ENCODE data around the gene BMP8B.
"Not testable (repeated sequence)": the region's sequence is repeated elsewhere in the genome, so short reads cannot be mapped to it uniquely, and the experiment has no call there.

Gene BMP8B

DNA sequence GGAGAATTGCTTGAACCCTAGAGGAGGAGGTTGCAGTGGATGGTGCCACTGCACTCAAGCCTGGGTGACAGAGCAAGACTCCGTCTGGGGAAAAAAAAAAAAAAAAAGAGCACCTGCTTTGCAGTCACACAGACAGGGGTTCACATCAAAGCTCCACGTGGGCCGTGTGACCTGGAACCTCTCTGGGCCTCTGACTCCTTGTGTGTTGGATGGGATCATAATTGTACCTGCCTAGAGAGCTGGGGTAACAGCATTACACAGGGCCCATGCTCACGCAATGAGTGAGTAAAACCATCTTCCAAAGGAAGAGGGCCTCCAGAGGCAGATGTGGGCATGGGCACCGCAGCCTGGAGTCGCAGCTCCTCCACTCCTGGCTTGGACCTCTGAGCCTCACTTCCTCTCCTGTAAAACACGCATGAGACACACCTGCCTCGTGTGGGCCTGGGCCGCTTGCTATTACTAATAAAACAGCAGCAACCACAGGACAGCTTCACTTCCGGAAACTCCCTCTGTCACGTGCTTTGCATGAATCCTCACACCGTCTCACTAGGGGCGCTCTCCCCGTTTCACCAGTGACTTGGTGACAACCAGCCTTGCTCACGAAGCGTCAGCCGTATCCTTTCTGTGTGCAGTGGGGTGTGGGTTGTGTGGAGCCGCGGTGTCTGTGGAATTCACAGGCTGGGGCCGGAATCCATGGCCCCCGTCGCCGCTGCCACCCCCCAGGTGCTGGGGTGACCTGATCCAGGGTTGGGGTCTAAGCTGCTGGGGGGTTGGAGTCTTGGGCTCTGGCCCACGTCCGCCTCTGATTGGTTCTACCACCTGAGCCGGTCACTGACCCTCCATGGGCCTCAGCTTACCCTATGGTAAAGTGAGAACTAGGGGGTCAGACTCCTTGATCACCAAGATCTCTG is 10.4 kb upstream of the BMP8B start:
- H3K27ac ChIP-seq (ENCODE audit: insufficient read depth in 1 of 2, low read depth in 1 of 2, low read length in 2 of 2, poor library complexity in 1 of 2, severe bottlenecking in 2 of 2); H3K9me3 ChIP-seq (ENCODE audit: control extremely low read depth in 1 of 5, control insufficient read depth in 4 of 5, insufficient read depth in 2 of 5, low read depth in 1 of 5, low read length in 4 of 5); H3K27me3 ChIP-seq (replicated peaks in 2 of 5; ENCODE audit: control insufficient read depth in 4 of 5, insufficient read depth in 5 of 5, low read length in 4 of 5); POLR2A ChIA-PET; H3K36me3 ChIP-seq (ENCODE audit: control insufficient read depth in 4 of 4, insufficient read depth in 4 of 4, low read length in 3 of 4): not testable (repeated sequence)
- CTCF ChIA-PET: interaction anchor here (0.6 to 1.7 kb wide), 19 partner anchors 8 to 594 kb away, joined by 3 to 7 read pairs (median 3); partner anchors contain the start of genes HEYL and PPIE
- peaks cover 0 to 16% (median 8%) of the 10 kb centered on the region in 4 experiments for H3K4me1 ChIP-seq (ENCODE audit: control extremely low read depth in 1 of 4, control insufficient read depth in 4 of 4, insufficient read depth in 4 of 4, low read length in 3 of 4)
- DNase-seq: peak; percentile 94 to 98 (median 97)
- H3K4me3 ChIP-seq (ENCODE audit: control insufficient read depth in 1 of 7, extremely low read depth in 1 of 7, insufficient read depth in 4 of 7, low read depth in 2 of 7, low read length in 6 of 7): peak overlapping the region in 2 of 7 experiments; percentile 30 to 48
- 43% methylated on average over 13 of the region's 26 CpGs for WGBS (ENCODE audit: insufficient coverage)

DNA sequence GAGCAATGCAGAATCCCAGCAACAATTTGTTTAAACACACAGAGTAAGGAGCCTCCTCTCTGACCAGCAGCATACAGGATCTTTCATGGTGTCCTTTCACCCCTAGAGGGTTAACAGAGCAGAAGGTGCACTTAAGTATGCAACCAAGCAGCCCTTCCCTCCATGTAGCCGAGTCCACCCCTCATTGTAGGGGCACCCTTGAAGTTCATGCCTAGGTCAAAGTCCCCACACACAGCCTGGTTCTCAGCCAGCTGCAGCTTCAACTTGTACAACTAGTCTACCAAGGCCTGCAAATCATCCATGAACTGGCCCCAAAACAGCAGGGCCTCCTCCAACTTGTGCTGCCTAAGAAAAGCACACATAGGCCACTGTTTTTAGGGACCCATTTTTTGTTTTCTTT is 7.0 kb upstream of the BMP8B start:
- no peak overlapping the region for H3K4me3 ChIP-seq (ENCODE audit: control insufficient read depth in 1 of 7, extremely low read depth in 1 of 7, insufficient read depth in 4 of 7, low read depth in 2 of 7, low read length in 6 of 7)
- no peak overlapping the region for H3K27ac ChIP-seq (ENCODE audit: insufficient read depth in 1 of 2, low read depth in 1 of 2, low read length in 2 of 2, poor library complexity in 1 of 2, severe bottlenecking in 2 of 2)
- ChIA-PET CTCF (interaction anchor here (0.6 kb wide), 1 partner anchor 175 kb away, joined by 3 read pairs; no protein-coding TSS in a partner anchor), POLR2A (no interaction called here)
- no peak for DNase-seq
- peaks cover 0 to 15% (median 8%) of the 10 kb centered on the region in 4 experiments for H3K4me1 ChIP-seq (ENCODE audit: control extremely low read depth in 1 of 4, control insufficient read depth in 4 of 4, insufficient read depth in 4 of 4, low read length in 3 of 4)
- no peaks in the 10 kb centered on the region for H3K9me3 ChIP-seq (ENCODE audit: control extremely low read depth in 1 of 5, control insufficient read depth in 4 of 5, insufficient read depth in 2 of 5, low read depth in 1 of 5, low read length in 4 of 5)
- peaks cover 0 to 19% (median 4%) of the 10 kb centered on the region in 5 experiments for H3K27me3 ChIP-seq (replicated peaks in 2 of 5; ENCODE audit: control insufficient read depth in 4 of 5, insufficient read depth in 5 of 5, low read length in 4 of 5)
- no peaks in the 10 kb centered on the region for H3K36me3 ChIP-seq (ENCODE audit: control insufficient read depth in 4 of 4, insufficient read depth in 4 of 4, low read length in 3 of 4)
- WGBS (ENCODE audit: insufficient coverage): 100% methylated on average over 1 of the region's 1 CpG

DNA sequence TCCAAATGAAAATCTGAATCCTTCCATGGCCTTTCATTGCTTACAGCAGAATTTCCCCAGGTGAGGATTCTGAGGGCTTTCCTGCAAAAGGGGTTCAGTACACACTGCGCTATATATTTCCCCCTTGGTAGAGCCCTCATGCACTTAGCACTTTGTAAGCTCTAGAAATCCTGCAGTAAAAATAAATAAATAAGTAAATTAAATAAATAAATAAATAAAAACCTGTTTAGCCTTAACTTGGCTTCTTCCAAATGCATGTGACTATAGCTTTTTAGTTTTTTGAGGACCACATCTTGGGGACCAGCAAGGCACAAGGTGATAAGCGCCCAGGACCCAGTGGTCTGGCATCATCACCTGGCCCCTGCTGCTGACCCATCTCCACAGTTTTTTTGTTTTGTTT is 3.2 kb upstream of the BMP8B start:
- Histone ChIP-seq H3K4me1 (ENCODE audit: control extremely low read depth in 1 of 4, control insufficient read depth in 4 of 4, insufficient read depth in 4 of 4, low read length in 3 of 4) (peaks cover 0 to 10% (median 6%) of the 10 kb centered on the region in 4 experiments), H3K27ac (ENCODE audit: insufficient read depth in 1 of 2, low read depth in 1 of 2, low read length in 2 of 2, poor library complexity in 1 of 2, severe bottlenecking in 2 of 2) (no peak overlapping the region), H3K27me3 (replicated peaks in 2 of 5; ENCODE audit: control insufficient read depth in 4 of 5, insufficient read depth in 5 of 5, low read length in 4 of 5) (peaks cover 0 to 49% (median 14%) of the 10 kb centered on the region in 5 experiments), H3K36me3 (ENCODE audit: control insufficient read depth in 4 of 4, insufficient read depth in 4 of 4, low read length in 3 of 4) (no peaks in the 10 kb centered on the region), H3K4me3 (ENCODE audit: control insufficient read depth in 1 of 7, extremely low read depth in 1 of 7, insufficient read depth in 4 of 7, low read depth in 2 of 7, low read length in 6 of 7) (no peak overlapping the region), H3K9me3 (ENCODE audit: control extremely low read depth in 1 of 5, control insufficient read depth in 4 of 5, insufficient read depth in 2 of 5, low read depth in 1 of 5, low read length in 4 of 5) (no peaks in the 10 kb centered on the region)
- POLR2A ChIA-PET: interaction anchor here (0.6 kb wide), 1 partner anchor 203 kb away, joined by 3 read pairs; no protein-coding TSS in a partner anchor
- WGBS (ENCODE audit: insufficient coverage): no CpG with 5 or more reads among the region's 2 CpGs
- CTCF ChIA-PET: no interaction called here
- DNase-seq: no peak

DNA sequence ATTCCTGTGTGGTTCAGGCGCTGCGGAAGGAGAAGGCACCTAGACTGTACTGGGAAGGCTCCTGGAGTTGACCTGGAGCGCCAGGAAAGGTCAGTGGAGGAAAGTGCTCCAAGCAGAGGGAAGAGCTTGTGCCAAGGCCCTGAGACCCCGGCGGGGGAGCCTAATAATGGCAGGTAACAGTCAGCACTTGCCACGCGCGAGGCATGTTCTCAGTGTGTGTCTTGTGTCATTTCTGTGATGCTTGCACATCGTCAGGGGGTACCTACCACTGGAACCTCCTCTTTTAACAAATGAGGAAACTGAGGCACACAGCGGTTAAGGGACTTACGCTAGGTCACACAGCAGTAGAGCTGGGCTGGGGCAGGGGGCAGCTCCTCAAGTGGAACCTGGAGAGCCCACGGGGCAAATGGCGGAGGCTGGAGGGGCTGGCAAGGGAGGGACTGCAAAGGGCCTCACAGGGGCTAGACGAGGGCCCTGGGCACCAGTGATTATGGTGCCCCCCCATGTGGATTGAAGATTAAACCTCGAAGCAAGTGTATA is 976 bp upstream of the BMP8B start:
- H3K27ac ChIP-seq (ENCODE audit: insufficient read depth in 1 of 2, low read depth in 1 of 2, low read length in 2 of 2, poor library complexity in 1 of 2, severe bottlenecking in 2 of 2): no peak overlapping the region
- H3K27me3 ChIP-seq (replicated peaks in 2 of 5; ENCODE audit: control insufficient read depth in 4 of 5, insufficient read depth in 5 of 5, low read length in 4 of 5): peaks cover 0 to 54% (median 14%) of the 10 kb centered on the region in 5 experiments
- no peaks in the 10 kb centered on the region for H3K9me3 ChIP-seq (ENCODE audit: control extremely low read depth in 1 of 5, control insufficient read depth in 4 of 5, insufficient read depth in 2 of 5, low read depth in 1 of 5, low read length in 4 of 5)
- ChIA-PET CTCF (interaction anchor here (1.3 to 1.4 kb wide), 2 partner anchors 8 to 10 kb away, joined by 4 to 5 read pairs; no protein-coding TSS in a partner anchor), POLR2A (no interaction called here)
- H3K4me1 ChIP-seq (ENCODE audit: control extremely low read depth in 1 of 4, control insufficient read depth in 4 of 4, insufficient read depth in 4 of 4, low read length in 3 of 4): peaks cover 0 to 10% (median 6%) of the 10 kb centered on the region in 4 experiments
- 59% methylated on average over 10 of the region's 15 CpGs for WGBS (ENCODE audit: insufficient coverage)
- no peak for DNase-seq
- peak overlapping the region in 4 of 7 experiments; percentile 48 to 63 (median 56) for H3K4me3 ChIP-seq (ENCODE audit: control insufficient read depth in 1 of 7, extremely low read depth in 1 of 7, insufficient read depth in 4 of 7, low read depth in 2 of 7, low read length in 6 of 7)
- H3K36me3 ChIP-seq (ENCODE audit: control insufficient read depth in 4 of 4, insufficient read depth in 4 of 4, low read length in 3 of 4): no peaks in the 10 kb centered on the region

DNA sequence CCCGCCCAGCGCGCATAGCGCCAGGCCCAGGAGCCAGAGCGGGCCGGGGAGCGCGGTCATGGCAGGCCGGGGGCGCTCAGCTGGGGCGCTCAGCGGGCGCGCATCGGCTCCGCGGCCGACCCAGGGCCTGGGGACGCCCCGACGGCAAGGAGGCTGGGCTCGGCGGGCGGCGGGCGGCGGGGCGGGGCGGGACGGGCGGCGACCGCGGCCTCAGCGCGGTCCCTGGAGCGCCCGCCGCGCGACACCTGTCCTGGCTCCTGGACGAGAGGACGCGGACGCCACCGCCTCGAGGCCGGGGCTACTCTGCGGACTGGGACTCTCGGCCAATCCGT is 273 bp downstream of the BMP8B start:
- Histone ChIP-seq H3K9me3 (ENCODE audit: control extremely low read depth in 1 of 5, control insufficient read depth in 4 of 5, insufficient read depth in 2 of 5, low read depth in 1 of 5, low read length in 4 of 5) (no peaks in the 10 kb centered on the region), H3K4me1 (ENCODE audit: control extremely low read depth in 1 of 4, control insufficient read depth in 4 of 4, insufficient read depth in 4 of 4, low read length in 3 of 4) (peaks cover 0 to 10% (median 6%) of the 10 kb centered on the region in 4 experiments), H3K27ac (ENCODE audit: insufficient read depth in 1 of 2, low read depth in 1 of 2, low read length in 2 of 2, poor library complexity in 1 of 2, severe bottlenecking in 2 of 2) (no peak overlapping the region), H3K4me3 (ENCODE audit: control insufficient read depth in 1 of 7, extremely low read depth in 1 of 7, insufficient read depth in 4 of 7, low read depth in 2 of 7, low read length in 6 of 7) (peak overlapping the region in 6 of 7 experiments; percentile 19 to 63 (median 40)), H3K36me3 (ENCODE audit: control insufficient read depth in 4 of 4, insufficient read depth in 4 of 4, low read length in 3 of 4) (no peaks in the 10 kb centered on the region), H3K27me3 (replicated peaks in 2 of 5; ENCODE audit: control insufficient read depth in 4 of 5, insufficient read depth in 5 of 5, low read length in 4 of 5) (peaks cover 0 to 54% (median 17%) of the 10 kb centered on the region in 5 experiments)
- ChIA-PET POLR2A (no interaction called here), CTCF (no interaction called here)
- peak in 1 of 3 donors; percentile 28 for DNase-seq
- WGBS (ENCODE audit: insufficient coverage): 5% methylated on average over 36 of the region's 51 CpGs

DNA sequence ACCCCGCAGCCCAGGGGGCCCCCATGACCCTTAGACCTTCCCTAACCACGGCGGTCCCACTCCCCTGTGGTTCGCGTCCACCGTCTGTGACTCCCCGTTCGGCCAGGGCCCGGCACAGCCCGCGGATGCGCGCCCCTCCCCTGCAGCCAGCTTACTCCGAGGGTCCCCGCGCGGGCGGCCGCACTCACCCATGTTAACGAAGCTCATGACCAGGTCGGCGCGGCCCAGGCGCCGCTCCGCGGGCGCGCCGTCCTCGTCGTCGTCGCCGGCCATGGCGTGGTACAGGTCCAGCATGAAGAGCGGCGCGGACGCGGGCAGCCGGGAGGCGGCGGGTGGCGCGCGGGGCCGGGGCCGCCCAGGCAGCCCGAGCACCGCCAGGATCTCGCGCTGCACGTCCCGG is 701 bp downstream of the BMP8B start:
- 8% methylated on average over 25 of the region's 55 CpGs for WGBS (ENCODE audit: insufficient coverage)
- H3K36me3 ChIP-seq (ENCODE audit: control insufficient read depth in 4 of 4, insufficient read depth in 4 of 4, low read length in 3 of 4); POLR2A ChIA-PET; DNase-seq; H3K9me3 ChIP-seq (ENCODE audit: control extremely low read depth in 1 of 5, control insufficient read depth in 4 of 5, insufficient read depth in 2 of 5, low read depth in 1 of 5, low read length in 4 of 5); H3K4me1 ChIP-seq (ENCODE audit: control extremely low read depth in 1 of 4, control insufficient read depth in 4 of 4, insufficient read depth in 4 of 4, low read length in 3 of 4); CTCF ChIA-PET; H3K27ac ChIP-seq (ENCODE audit: insufficient read depth in 1 of 2, low read depth in 1 of 2, low read length in 2 of 2, poor library complexity in 1 of 2, severe bottlenecking in 2 of 2); H3K4me3 ChIP-seq (ENCODE audit: control insufficient read depth in 1 of 7, extremely low read depth in 1 of 7, insufficient read depth in 4 of 7, low read depth in 2 of 7, low read length in 6 of 7): not testable (repeated sequence)
- peaks cover 0 to 53% (median 17%) of the 10 kb centered on the region in 5 experiments for H3K27me3 ChIP-seq (replicated peaks in 2 of 5; ENCODE audit: control insufficient read depth in 4 of 5, insufficient read depth in 5 of 5, low read length in 4 of 5)

DNA sequence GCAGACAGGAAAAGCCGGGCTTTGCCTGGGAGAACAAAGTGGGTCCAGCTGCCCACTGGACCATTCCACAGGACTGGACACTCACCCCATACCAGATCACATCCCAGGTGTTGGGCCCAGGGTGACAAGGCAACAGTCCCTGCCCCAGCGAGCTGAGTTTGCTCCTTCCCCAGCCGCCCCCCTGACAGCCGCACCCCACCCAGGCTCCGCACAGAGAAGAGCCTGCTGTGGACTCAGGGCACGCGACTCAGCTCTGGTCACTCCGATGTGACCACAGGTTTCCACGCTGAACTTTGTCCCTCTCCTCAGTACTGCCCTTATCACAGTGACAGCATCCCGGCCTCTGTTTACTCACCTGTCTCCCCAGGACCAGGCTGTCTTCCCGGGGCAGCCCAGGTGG is 1.2 kb downstream of the BMP8B start:
- peaks cover 0 to 10% (median 6%) of the 10 kb centered on the region in 4 experiments for H3K4me1 ChIP-seq (ENCODE audit: control extremely low read depth in 1 of 4, control insufficient read depth in 4 of 4, insufficient read depth in 4 of 4, low read length in 3 of 4)
- no peak overlapping the region for H3K4me3 ChIP-seq (ENCODE audit: control insufficient read depth in 1 of 7, extremely low read depth in 1 of 7, insufficient read depth in 4 of 7, low read depth in 2 of 7, low read length in 6 of 7)
- DNase-seq: no peak
- no peaks in the 10 kb centered on the region for H3K36me3 ChIP-seq (ENCODE audit: control insufficient read depth in 4 of 4, insufficient read depth in 4 of 4, low read length in 3 of 4)
- peaks cover 0 to 51% (median 16%) of the 10 kb centered on the region in 5 experiments for H3K27me3 ChIP-seq (replicated peaks in 2 of 5; ENCODE audit: control insufficient read depth in 4 of 5, insufficient read depth in 5 of 5, low read length in 4 of 5)
- CTCF ChIA-PET: interaction anchor here (1.0 kb wide), 1 partner anchor 11 kb away, joined by 3 read pairs; no protein-coding TSS in a partner anchor
- no peak overlapping the region for H3K27ac ChIP-seq (ENCODE audit: insufficient read depth in 1 of 2, low read depth in 1 of 2, low read length in 2 of 2, poor library complexity in 1 of 2, severe bottlenecking in 2 of 2)
- whole genome bisulfite sequencing (ENCODE audit: insufficient coverage): 82% methylated on average over 6 of the region's 11 CpGs
- H3K9me3 ChIP-seq (ENCODE audit: control extremely low read depth in 1 of 5, control insufficient read depth in 4 of 5, insufficient read depth in 2 of 5, low read depth in 1 of 5, low read length in 4 of 5): no peaks in the 10 kb centered on the region
- POLR2A ChIA-PET: no interaction called here

Measured in common myeloid progenitor, CD34-positive (primary cell).